ENCODE data around the gene GNB2. TPM values are rescaled to one million over a fixed set of nuclear protein-coding genes. Genes with fewer than 3 reads are reported as not detected.
"Not testable (repeated sequence)": the region's sequence is repeated elsewhere in the genome, so short reads cannot be mapped to it uniquely, and the experiment has no call there.

The GNB2 gene
- total and polyA plus RNA-seq, 8 donors, result 151 to 273 (median 200) TPM

GRCh38 chr7:100693312-100694097, 20.0 kb downstream of the GNB2 start:
- peak overlapping the region; percentile 50 to 62 for H3K27ac ChIP-seq
- peak overlapping the region; percentile 83 to 93 for H3K4me3 ChIP-seq
- H3K9me3 ChIP-seq, result no peaks in the 10 kb centered on the region
- TF ChIP-seq CTCF (IDR thresholded peaks at IDR 0.05), result no peak
- ATAC-seq, result peak; percentile 9
- no peaks in the 10 kb centered on the region for H3K27me3 ChIP-seq
- peak in 1 of 4 donors; percentile 84 for DNase-seq
- H3K36me3 ChIP-seq, result peaks cover 0 to 8% of the 10 kb centered on the region in 2 donors
- intact Hi-C loops (cut with DNase I), result loop anchor here in 1 of 2 donors (5.0 kb wide), 1 partner anchor 126 kb away; no protein-coding TSS in a partner anchor
- H3K4me1 ChIP-seq, result peaks cover 24 to 35% of the 10 kb centered on the region in 2 donors

DNA sequence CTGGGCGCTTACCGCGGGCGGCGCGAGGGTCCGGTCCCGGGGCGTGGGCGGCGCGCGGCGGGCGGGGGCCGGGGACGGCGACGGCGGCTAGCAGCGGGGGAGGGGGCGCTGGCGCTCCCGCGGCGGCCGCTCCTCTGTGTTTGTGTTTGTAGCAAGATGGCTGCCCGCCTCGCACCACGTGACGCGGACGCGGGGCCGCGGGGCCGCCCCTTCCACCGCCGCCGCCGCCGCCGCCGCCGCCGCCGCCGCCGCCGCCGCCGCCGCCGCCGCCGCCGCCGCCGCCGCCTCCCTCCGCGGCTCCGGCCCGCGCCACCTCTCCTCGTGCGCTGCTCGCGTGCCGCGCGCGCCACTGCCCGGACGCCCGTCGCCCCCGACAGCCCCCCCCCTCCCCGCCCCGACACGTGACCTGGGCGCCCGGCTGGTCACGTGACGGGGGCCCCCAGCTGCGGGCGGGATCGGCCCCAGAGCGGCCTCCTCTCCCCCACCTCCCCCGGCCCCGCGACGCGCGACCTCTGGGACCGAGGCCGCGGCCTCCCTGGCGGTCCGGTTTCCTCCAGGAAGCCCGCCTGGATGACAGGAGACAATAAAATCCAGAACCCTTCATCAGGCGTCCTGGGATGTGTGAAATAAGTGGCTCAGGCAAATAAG, 20.7 kb downstream of the GNB2 start, which contains the start of gene GIGYF1:
GIGYF1 (minus strand) TSS at position 153 of the 648 bp plus-strand sequence. CDS start 6,012 bp downstream, outside the sequence.
- peaks cover 24 to 35% of the 10 kb centered on the region in 2 donors for H3K4me1 ChIP-seq
- TF ChIP-seq CTCF (IDR thresholded peaks at IDR 0.05), result no peak
- intact Hi-C loops (cut with DNase I), result loop anchor here in 1 of 2 donors (5.0 kb wide), 1 partner anchor 127 kb away; no protein-coding TSS in a partner anchor
- H3K36me3 ChIP-seq, result peaks cover 0 to 2% of the 10 kb centered on the region in 2 donors
- H3K27ac ChIP-seq, result peak within 1 kb of the TSS; percentile 62 to 68
- H3K4me3 ChIP-seq, result peak within 1 kb of the TSS; percentile 83 to 93
- no peaks in the 10 kb centered on the region for H3K27me3 ChIP-seq
- H3K9me3 ChIP-seq, result no peaks in the 10 kb centered on the region
- DNase-seq, result peak; percentile 46 to 93 (median 73)
- peak; percentile 41 for ATAC-seq

DNA sequence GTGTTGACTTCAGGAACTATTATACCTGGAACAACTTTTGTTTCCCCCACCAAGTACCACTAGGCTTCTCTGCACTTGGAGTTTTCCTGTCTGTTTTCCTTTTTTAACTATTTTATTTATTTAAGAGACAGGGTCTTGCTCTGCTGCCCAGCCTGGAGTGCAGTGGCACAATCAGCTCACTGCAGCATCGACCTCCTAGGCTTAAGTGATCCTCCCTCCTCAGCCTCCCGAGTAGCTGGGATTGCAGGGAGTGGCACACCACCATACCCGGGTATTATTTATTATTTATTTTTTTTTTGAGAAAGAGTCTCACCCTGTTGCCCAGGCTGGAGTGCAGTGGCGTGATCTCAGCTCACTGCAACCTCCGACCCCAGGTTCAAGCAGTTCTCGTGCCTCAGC, 22.6 kb downstream of the GNB2 start:
- TF ChIP-seq CTCF (IDR thresholded peaks at IDR 0.05), result no peak
- H3K36me3 ChIP-seq, result no peaks in the 10 kb centered on the region
- intact Hi-C loops (cut with DNase I), result no loop called here
- no peak overlapping the region for H3K27ac ChIP-seq
- peaks cover 22 to 31% of the 10 kb centered on the region in 2 donors for H3K4me1 ChIP-seq
- H3K9me3 ChIP-seq, result no peaks in the 10 kb centered on the region
- no peak for ATAC-seq
- H3K27me3 ChIP-seq, result peaks cover 0 to 9% of the 10 kb centered on the region in 2 donors
- H3K4me3 ChIP-seq, result no peak overlapping the region
- peak in 1 of 4 donors; percentile 7 for DNase-seq

DNA sequence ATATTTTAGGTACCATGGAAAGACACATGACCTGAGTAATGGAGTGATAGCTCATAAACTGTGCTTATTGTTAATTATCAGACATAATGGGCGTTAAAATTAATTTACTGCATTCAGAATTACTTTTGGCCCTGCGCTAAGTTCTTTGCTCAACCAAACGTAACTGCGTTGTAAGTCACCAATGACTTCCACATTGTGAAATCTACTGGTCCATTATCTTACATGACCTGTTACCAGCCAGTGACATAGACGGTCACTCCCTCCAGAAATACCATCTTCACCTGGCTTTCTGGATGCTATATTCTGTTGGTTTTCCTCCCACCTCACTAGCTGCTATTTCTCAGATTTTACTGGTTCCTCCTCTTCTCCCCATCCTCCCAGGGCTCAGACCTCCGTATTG, 25.5 kb downstream of the GNB2 start:
- peaks cover 4 to 7% of the 10 kb centered on the region in 2 donors for H3K4me1 ChIP-seq
- no peak overlapping the region for H3K27ac ChIP-seq
- no peaks in the 10 kb centered on the region for H3K9me3 ChIP-seq
- no peaks in the 10 kb centered on the region for H3K36me3 ChIP-seq
- no peak for TF ChIP-seq CTCF (IDR thresholded peaks at IDR 0.05)
- intact Hi-C loops (cut with DNase I), result no loop called here
- no peak overlapping the region for H3K4me3 ChIP-seq
- peaks cover 0 to 9% of the 10 kb centered on the region in 2 donors for H3K27me3 ChIP-seq
- ATAC-seq (no peak), DNase-seq (no peak)

- ATAC-seq, H3K4me1 ChIP-seq, H3K9me3 ChIP-seq, H3K4me3 ChIP-seq, H3K27ac ChIP-seq, H3K36me3 ChIP-seq, H3K27me3 ChIP-seq: not testable (repeated sequence)
- peak in 1 of 4 donors; percentile 12 for DNase-seq
- intact Hi-C loops (cut with DNase I), result loop anchor here in 1 of 2 donors (10.0 kb wide), 1 partner anchor 154 kb away; the partner anchor contains the start of gene SLC12A9
Measured at GRCh38 chr7:100701089-100701488, 27.5 kb downstream of the GNB2 start.

Data from left lung (tissue), 10 donors.